HG02885 (cell line): Measurements from ENCODE around the gene FAR1.

Experiments used
- ATAC-seq: cut with Tn5 transposase; IDR thresholded peaks from one replicate; pipeline ENCODE4 v1.9.1; 2021; ENCODE audit warnings: mild to moderate bottlenecking; ENCODE audit not compliant: unreplicated experiment, poor library complexity

FAR1 gene

DNA sequence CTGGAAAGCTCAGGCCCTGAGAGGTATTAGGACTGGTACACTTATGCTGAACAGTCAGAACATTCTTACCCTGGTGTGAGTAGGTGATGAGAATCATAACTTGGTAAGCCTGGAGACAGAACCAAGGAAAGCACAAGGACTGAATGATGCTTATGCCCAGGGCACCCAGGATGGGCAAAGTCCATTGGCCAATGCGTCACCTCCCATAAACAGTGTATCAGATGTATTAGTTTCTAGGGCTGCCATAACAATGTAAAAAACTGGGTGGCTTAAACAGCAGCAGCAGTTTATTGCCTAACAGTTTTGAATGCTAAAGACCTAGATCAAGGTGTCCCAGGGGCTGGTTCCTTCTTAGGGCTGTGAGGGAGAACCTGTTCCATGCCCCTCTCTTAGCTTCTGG lies 107.0 kb downstream of the FAR1 start:
- ATAC-seq = no peak

DNA sequence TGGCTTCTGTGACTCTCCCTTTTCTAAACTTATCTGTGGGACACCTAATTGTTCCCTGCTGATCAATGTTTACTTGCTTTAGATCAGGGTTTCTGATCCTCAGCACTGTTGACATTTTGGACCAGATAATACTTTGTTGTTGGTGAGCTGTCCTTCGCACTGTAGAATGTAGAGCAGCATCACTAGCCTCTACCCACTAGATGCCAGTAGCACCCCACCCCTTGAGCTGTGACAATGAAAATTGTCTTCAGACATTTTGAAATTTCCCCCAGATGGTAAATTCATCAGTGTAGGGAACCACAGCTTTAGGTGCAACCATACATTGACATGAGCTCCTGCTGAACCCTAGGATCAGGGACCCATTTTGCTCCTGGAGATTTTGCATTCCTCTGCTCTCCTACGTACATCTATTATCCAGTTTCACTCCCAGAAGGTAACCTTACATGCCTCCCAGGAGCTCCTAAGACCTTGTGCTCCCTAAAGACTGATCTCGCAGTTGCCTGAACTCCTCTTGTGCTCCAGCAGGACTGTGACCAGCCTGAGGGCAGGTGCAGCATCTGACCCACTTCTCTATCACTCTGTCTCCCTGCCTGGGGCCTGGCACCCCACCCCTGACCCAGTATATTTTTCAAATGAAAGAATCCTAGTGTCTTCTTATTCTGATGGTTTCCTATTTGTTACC lies 107.8 kb downstream of the FAR1 start:
- no peak for ATAC-seq

DNA sequence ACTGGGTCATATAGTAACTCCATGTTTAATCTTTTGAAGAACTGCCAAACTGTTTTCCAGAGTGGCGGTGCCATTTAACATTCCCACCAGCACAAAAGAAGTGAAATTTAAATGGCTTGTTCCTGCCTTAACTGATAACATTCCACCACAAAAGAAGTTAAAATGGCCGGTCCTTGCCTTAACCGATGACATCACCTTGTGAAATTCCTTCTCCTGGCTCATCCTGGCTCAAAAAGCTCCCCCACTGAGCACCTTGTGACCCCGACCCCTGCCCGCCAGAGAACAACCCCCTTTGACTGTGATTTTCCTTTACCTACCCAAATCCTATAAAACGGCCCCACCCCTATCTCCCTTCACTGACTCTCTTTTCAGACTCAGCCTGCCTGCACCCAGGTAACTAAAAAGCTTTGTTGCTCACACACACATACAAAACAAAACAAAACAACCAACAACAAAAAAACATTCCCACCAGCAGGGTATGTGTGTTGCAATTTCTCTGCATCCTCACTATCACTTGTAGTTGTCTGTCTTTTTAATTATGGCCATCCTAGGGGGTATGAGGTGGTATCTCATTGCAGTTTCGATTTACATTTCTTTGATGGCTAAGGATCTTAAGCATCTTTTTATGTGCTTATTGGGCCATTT lies 109.0 kb downstream of the FAR1 start:
- ATAC-seq = no peak

DNA sequence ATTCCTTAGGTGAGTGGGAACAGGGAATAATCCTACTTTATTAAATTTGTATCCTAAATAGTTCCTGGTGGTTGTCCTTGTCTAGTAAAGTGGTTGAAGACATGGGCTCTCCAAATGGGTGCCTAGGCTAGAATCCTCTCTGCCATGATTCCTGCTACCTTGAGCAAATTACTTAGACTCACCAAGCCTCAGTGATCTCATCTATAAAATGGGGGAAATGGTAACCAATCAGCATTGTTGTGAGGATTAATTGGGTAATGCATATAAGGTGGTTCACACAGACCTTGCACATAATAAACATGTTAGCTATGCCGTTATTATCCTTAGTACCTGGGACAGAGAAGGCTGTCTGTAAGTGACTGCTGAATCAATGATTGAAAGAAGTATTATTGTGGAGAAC lies 109.9 kb downstream of the FAR1 start:
- no peak for ATAC-seq

DNA sequence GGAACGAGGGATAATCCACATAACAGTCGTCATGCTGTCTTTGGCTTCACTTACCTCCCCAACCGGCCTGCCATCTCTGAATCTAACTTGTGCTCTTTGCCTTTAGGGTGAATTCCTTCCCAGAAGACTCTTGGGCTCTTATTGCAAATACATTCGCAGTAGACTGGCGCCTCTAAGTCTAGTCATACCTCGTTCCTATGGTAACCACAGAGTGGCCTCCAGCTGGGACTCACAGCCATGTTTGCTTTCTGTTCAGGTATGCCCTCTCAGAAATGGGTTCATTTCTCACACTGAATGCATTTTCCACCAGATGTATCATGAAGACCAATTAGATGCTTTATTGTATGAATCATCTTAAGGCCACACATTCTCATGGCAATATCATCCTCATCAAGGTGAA lies 112.7 kb downstream of the FAR1 start:
- no peak for ATAC-seq
